ENCODE data around the gene UNG. TPM values are rescaled to one million over a fixed set of nuclear protein-coding genes. Genes with fewer than 3 reads are reported as not detected.

UNG gene
- total and polyA plus RNA-seq, 9 of the 15 experiments (the other 6 are each of a cell fraction or from before 2014, with no cell fraction given), result 8.4 to 59.8 (median 41.0) TPM

DNA sequence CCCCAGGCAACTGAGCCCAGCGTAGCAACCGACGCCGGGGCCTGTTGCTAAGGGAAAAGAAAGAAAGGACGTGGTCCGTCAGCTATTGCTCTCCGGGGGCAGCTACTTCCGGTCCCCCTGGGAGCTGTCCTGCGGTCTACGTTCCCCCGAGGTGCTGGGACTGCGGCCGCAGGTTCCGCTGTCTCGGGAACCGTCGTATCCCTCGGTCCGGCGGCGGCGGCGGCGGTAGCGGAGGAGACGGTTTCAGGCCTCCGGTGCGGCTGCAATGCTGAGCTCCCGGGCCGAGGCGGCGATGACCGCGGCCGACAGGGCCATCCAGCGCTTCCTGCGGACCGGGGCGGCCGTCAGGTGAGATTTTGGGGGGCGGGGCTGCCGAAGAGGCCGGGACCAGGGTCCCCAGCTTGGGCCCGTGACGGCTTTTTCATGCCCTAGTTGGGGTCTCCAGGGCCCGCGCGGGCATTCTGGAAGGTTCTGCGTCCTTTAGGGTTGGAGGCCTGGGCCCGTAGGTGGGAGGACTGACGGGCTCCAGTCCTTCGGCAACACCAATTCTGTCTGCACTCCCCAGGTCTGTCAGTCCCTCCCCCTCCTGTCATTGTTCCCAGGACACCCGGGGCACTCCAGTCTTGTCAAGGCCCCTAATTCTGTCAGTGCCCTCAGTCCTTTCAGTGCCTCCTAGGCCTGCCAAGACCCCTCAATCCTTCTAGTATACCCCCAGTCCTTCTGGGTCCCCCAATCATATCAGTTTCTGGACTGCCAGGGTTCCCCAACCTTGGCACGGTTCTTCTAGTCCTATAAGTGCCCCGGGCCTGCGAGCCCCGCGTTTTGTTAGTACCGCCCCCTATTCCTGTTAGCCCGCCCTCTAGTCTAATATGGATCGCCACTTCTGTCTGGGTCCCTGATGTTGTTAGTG lies 44.7 kb upstream of the UNG start, which contains the start of gene USP30 (continued):
- TF ChIP-seq, protein P1, sequence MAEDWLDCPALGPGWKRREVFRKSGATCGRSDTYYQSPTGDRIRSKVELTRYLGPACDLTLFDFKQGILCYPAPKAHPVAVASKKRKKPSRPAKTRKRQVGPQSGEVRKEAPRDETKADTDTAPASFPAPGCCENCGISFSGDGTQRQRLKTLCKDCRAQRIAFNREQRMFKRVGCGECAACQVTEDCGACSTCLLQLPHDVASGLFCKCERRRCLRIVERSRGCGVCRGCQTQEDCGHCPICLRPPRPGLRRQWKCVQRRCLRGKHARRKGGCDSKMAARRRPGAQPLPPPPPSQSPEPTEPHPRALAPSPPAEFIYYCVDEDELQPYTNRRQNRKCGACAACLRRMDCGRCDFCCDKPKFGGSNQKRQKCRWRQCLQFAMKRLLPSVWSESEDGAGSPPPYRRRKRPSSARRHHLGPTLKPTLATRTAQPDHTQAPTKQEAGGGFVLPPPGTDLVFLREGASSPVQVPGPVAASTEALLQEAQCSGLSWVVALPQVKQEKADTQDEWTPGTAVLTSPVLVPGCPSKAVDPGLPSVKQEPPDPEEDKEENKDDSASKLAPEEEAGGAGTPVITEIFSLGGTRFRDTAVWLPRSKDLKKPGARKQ (CRISPR knock-in tag; IDR thresholded peaks at IDR 0.05), result no peak
- TF ChIP-seq KDM5B (IDR thresholded peaks at IDR 0.05; ENCODE audit: insufficient replicate concordance, low read depth, low read length) (peak; percentile 32), POLR2G (IDR thresholded peaks at IDR 0.05; ENCODE audit: low read depth, low read length) (peak; percentile 79), MYC (IDR thresholded peaks at IDR 0.05; ENCODE audit: low read depth, low read length) (no peak; the same call in 1 of the 2 replicates), MYC (CRISPR knock-in tag; IDR thresholded peaks at IDR 0.05; ENCODE audit: borderline replicate concordance, low read depth) (no peak), NR2C2 (CRISPR knock-in tag; IDR thresholded peaks at IDR 0.05) (peak; percentile 75), NR2C2 (tag; IDR thresholded peaks at IDR 0.05) (peak; percentile 75), THRAP3 (IDR thresholded peaks at IDR 0.05; ENCODE audit: borderline replicate concordance) (no peak; the same call in 1 of the 2 replicates), ZNF212 (CRISPR knock-in tag; IDR thresholded peaks at IDR 0.05) (no peak), CBX5 (IDR thresholded peaks at IDR 0.05; ENCODE audit: borderline replicate concordance, low read depth) (0 out of 2 replicates have a peak, but pooled peaks have one; percentile 40), HNRNPLL (IDR thresholded peaks at IDR 0.05; ENCODE audit: low read depth, low read length, poor library complexity, severe bottlenecking) (peak; percentile 78), FOXP1 (CRISPR knock-in tag; IDR thresholded peaks at IDR 0.05) (no peak)
- TF ChIP-seq, protein P2, sequence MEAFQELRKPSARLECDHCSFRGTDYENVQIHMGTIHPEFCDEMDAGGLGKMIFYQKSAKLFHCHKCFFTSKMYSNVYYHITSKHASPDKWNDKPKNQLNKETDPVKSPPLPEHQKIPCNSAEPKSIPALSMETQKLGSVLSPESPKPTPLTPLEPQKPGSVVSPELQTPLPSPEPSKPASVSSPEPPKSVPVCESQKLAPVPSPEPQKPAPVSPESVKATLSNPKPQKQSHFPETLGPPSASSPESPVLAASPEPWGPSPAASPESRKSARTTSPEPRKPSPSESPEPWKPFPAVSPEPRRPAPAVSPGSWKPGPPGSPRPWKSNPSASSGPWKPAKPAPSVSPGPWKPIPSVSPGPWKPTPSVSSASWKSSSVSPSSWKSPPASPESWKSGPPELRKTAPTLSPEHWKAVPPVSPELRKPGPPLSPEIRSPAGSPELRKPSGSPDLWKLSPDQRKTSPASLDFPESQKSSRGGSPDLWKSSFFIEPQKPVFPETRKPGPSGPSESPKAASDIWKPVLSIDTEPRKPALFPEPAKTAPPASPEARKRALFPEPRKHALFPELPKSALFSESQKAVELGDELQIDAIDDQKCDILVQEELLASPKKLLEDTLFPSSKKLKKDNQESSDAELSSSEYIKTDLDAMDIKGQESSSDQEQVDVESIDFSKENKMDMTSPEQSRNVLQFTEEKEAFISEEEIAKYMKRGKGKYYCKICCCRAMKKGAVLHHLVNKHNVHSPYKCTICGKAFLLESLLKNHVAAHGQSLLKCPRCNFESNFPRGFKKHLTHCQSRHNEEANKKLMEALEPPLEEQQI (IDR thresholded peaks at IDR 0.05), result peak; percentile 85; the same call in 1 of the 2 replicates
- TF ChIP-seq, protein P3, sequence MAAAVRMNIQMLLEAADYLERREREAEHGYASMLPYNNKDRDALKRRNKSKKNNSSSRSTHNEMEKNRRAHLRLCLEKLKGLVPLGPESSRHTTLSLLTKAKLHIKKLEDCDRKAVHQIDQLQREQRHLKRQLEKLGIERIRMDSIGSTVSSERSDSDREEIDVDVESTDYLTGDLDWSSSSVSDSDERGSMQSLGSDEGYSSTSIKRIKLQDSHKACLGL (CRISPR knock-in tag; IDR thresholded peaks at IDR 0.05; ENCODE audit: borderline replicate concordance, poor library complexity, severe bottlenecking), result no peak
- TF ChIP-seq, protein P4, sequence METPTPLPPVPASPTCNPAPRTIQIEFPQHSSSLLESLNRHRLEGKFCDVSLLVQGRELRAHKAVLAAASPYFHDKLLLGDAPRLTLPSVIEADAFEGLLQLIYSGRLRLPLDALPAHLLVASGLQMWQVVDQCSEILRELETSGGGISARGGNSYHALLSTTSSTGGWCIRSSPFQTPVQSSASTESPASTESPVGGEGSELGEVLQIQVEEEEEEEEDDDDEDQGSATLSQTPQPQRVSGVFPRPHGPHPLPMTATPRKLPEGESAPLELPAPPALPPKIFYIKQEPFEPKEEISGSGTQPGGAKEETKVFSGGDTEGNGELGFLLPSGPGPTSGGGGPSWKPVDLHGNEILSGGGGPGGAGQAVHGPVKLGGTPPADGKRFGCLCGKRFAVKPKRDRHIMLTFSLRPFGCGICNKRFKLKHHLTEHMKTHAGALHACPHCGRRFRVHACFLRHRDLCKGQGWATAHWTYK (CRISPR knock-in tag; IDR thresholded peaks at IDR 0.05), result no peak
- TF ChIP-seq, protein P5, sequence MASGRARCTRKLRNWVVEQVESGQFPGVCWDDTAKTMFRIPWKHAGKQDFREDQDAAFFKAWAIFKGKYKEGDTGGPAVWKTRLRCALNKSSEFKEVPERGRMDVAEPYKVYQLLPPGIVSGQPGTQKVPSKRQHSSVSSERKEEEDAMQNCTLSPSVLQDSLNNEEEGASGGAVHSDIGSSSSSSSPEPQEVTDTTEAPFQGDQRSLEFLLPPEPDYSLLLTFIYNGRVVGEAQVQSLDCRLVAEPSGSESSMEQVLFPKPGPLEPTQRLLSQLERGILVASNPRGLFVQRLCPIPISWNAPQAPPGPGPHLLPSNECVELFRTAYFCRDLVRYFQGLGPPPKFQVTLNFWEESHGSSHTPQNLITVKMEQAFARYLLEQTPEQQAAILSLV (tag; IDR thresholded peaks at IDR 0.05), result no peak
- TF ChIP-seq, protein P6, sequence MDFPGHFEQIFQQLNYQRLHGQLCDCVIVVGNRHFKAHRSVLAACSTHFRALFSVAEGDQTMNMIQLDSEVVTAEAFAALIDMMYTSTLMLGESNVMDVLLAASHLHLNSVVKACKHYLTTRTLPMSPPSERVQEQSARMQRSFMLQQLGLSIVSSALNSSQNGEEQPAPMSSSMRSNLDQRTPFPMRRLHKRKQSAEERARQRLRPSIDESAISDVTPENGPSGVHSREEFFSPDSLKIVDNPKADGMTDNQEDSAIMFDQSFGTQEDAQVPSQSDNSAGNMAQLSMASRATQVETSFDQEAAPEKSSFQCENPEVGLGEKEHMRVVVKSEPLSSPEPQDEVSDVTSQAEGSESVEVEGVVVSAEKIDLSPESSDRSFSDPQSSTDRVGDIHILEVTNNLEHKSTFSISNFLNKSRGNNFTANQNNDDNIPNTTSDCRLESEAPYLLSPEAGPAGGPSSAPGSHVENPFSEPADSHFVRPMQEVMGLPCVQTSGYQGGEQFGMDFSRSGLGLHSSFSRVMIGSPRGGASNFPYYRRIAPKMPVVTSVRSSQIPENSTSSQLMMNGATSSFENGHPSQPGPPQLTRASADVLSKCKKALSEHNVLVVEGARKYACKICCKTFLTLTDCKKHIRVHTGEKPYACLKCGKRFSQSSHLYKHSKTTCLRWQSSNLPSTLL (IDR thresholded peaks at IDR 0.05), result no peak

All from K562 (cell line).